ENCODE data around the gene RGS3. TPM values are rescaled to one million over a fixed set of nuclear protein-coding genes. Genes with fewer than 3 reads are reported as not detected.
A peak's percentile ranks its signal among the peaks of the same experiment; 100 is the strongest.

The RGS3 gene
- polyA plus RNA-seq, 1 of the 3 experiments (the other 2 are of a cell fraction): 50.6 TPM

- WGBS (ENCODE audit: low lambda C conversion rate): 85% methylated on average over 8 of the region's 8 CpGs
- H3K79me2 ChIP-seq (ENCODE audit: insufficient read depth): no peaks in the 10 kb centered on the region
- H4K20me1 ChIP-seq (ENCODE audit: insufficient read depth): no peaks in the 10 kb centered on the region
- H3K9ac ChIP-seq: no peak overlapping the region
- H3K27ac ChIP-seq (ENCODE audit: low read depth in 2 of 2, low read length in 1 of 2): no peak overlapping the region
- H3K9me2 ChIP-seq: no peaks in the 10 kb centered on the region
- no peak overlapping the region for H3K4me2 ChIP-seq
- no peak overlapping the region for H2AFZ ChIP-seq (ENCODE audit: low read depth)
- ChIA-PET POLR2A (no interaction called here), CTCF (interaction anchor here (1.9 to 2.6 kb wide), 2 partner anchors 9 to 22 kb away, joined by 4 to 8 read pairs; no protein-coding TSS in a partner anchor)
- TF ChIP-seq SMC3 (IDR thresholded peaks at IDR 0.05; ENCODE audit: low read depth, low read length) (no peak), ELF1 (IDR thresholded peaks at IDR 0.05) (no peak), MXI1 (IDR thresholded peaks at IDR 0.05; ENCODE audit: low read depth, low read length) (no peak), RFX5 (IDR thresholded peaks at IDR 0.05; ENCODE audit: low read length) (no peak), POLR2AphosphoS5 (IDR thresholded peaks at IDR 0.05; ENCODE audit: low read depth, low read length) (no peak), YY1 (IDR thresholded peaks at IDR 0.05; ENCODE audit: low read depth) (no peak)
- TF ChIP-seq, protein P1, sequence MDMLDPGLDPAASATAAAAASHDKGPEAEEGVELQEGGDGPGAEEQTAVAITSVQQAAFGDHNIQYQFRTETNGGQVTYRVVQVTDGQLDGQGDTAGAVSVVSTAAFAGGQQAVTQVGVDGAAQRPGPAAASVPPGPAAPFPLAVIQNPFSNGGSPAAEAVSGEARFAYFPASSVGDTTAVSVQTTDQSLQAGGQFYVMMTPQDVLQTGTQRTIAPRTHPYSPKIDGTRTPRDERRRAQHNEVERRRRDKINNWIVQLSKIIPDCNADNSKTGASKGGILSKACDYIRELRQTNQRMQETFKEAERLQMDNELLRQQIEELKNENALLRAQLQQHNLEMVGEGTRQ (IDR thresholded peaks at IDR 0.05; ENCODE audit: borderline replicate concordance, low read depth, low read length): no peak
- TF ChIP-seq, protein P2, sequence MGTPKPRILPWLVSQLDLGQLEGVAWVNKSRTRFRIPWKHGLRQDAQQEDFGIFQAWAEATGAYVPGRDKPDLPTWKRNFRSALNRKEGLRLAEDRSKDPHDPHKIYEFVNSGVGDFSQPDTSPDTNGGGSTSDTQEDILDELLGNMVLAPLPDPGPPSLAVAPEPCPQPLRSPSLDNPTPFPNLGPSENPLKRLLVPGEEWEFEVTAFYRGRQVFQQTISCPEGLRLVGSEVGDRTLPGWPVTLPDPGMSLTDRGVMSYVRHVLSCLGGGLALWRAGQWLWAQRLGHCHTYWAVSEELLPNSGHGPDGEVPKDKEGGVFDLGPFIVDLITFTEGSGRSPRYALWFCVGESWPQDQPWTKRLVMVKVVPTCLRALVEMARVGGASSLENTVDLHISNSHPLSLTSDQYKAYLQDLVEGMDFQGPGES (IDR thresholded peaks at IDR 0.05; ENCODE audit: low read depth, low read length): no peak
- no peaks in the 10 kb centered on the region for H3K36me3 ChIP-seq (replicated peaks in 1 of 2; ENCODE audit: control insufficient read depth in 1 of 2, insufficient read depth in 2 of 2, low read length in 1 of 2)
- no peaks in the 10 kb centered on the region for H3F3A ChIP-seq (replicated peaks; ENCODE audit: insufficient read depth)
- no peak overlapping the region for H3K4me3 ChIP-seq (ENCODE audit: low read depth in 2 of 2, low read length in 1 of 2)
- H3K4me1 ChIP-seq (ENCODE audit: control insufficient read depth in 1 of 2, insufficient read depth in 2 of 2, low read depth in 1 of 2, low read length in 1 of 2): peaks cover 10 to 12% of the 10 kb centered on the region in 2 experiments; a peak in 1 of 4 replicates
- no peak for DNase-seq
- no peaks in the 10 kb centered on the region for H3K27me3 ChIP-seq (ENCODE audit: insufficient read depth)
- H3K9me3 ChIP-seq: no peaks in the 10 kb centered on the region
Observed at GRCh38 chr9:113516840-113517577, 53.5 kb downstream of the RGS3 start.

- H3K27ac ChIP-seq (ENCODE audit: low read depth in 2 of 2, low read length in 1 of 2): peak overlapping the region in 1 of 2 experiments; percentile 15; a peak in 1 of 4 replicates
- no peaks in the 10 kb centered on the region for H3K79me2 ChIP-seq (ENCODE audit: insufficient read depth)
- no peaks in the 10 kb centered on the region for H3K36me3 ChIP-seq (replicated peaks in 1 of 2; ENCODE audit: control insufficient read depth in 1 of 2, insufficient read depth in 2 of 2, low read length in 1 of 2)
- POLR2A ChIA-PET: no interaction called here
- H2AFZ ChIP-seq (ENCODE audit: low read depth): no peak overlapping the region
- H3K9ac ChIP-seq: no peak overlapping the region
- no peaks in the 10 kb centered on the region for H3K9me3 ChIP-seq
- no peaks in the 10 kb centered on the region for H3K27me3 ChIP-seq (ENCODE audit: insufficient read depth)
- H3K9me2 ChIP-seq: no peaks in the 10 kb centered on the region
- CTCF ChIA-PET: no interaction called here
- no peak overlapping the region for H3K4me3 ChIP-seq (ENCODE audit: low read depth in 2 of 2, low read length in 1 of 2)
- H3K4me1 ChIP-seq (ENCODE audit: control insufficient read depth in 1 of 2, insufficient read depth in 2 of 2, low read depth in 1 of 2, low read length in 1 of 2): peaks cover 9 to 10% of the 10 kb centered on the region in 2 experiments; a peak in 1 of 4 replicates
- H3K4me2 ChIP-seq: no peak overlapping the region
- 76% methylated on average over 3 of the region's 3 CpGs for WGBS (ENCODE audit: low lambda C conversion rate)
- DNase-seq: no peak
- no peaks in the 10 kb centered on the region for H4K20me1 ChIP-seq (ENCODE audit: insufficient read depth)
- H3F3A ChIP-seq (replicated peaks; ENCODE audit: insufficient read depth): no peaks in the 10 kb centered on the region
- TF ChIP-seq TCF12 (IDR thresholded peaks at IDR 0.05): no peak
- no peak for TF ChIP-seq SMC3 (IDR thresholded peaks at IDR 0.05; ENCODE audit: low read depth, low read length)
- TF ChIP-seq EP300 (IDR thresholded peaks at IDR 0.05; ENCODE audit: borderline replicate concordance in 1 of 2, low read depth in 1 of 2, low read length in 1 of 2): no peak
- TF ChIP-seq EZH2phosphoT487 (IDR thresholded peaks at IDR 0.05; ENCODE audit: borderline replicate concordance, low read depth): no peak
- TF ChIP-seq ZBTB33 (IDR thresholded peaks at IDR 0.05; ENCODE audit: borderline replicate concordance, low read depth): no peak
- TF ChIP-seq NRF1 (IDR thresholded peaks at IDR 0.05; ENCODE audit: low read depth, low read length): no peak
- no peak for TF ChIP-seq FOSL2 (IDR thresholded peaks at IDR 0.05; ENCODE audit: borderline replicate concordance, low read depth)
- TF ChIP-seq, protein P1 (IDR thresholded peaks at IDR 0.05; ENCODE audit: borderline replicate concordance, low read depth, low read length): no peak
- TF ChIP-seq MEF2A (IDR thresholded peaks at IDR 0.05; ENCODE audit: borderline replicate concordance, low read depth): no peak
- TF ChIP-seq RFX5 (IDR thresholded peaks at IDR 0.05; ENCODE audit: low read length): no peak
- TF ChIP-seq TEAD4 (IDR thresholded peaks at IDR 0.05; ENCODE audit: borderline replicate concordance, insufficient read depth): no peak
- no peak for TF ChIP-seq USF1 (IDR thresholded peaks at IDR 0.05; ENCODE audit: borderline replicate concordance, low read depth)
- no peak for TF ChIP-seq PBX3 (IDR thresholded peaks at IDR 0.05)
Observed at GRCh38 chr9:113519426-113520108, 56.0 kb downstream of the RGS3 start.
